Measurements from ENCODE around the gene BPIFB1. TPM values are rescaled to one million over a fixed set of nuclear protein-coding genes. Genes with fewer than 3 reads are reported as not detected.

Gene BPIFB1
- total RNA-seq, 2 donors from 2014 or later, result not detected

- DNase-seq (ENCODE audit: low spot score in 2 of 2) (no peak), ATAC-seq (no peak)
- H3K9me3 Mint-ChIP-seq, result no peaks in the 10 kb centered on the region
- H3K27ac Mint-ChIP-seq, result no peak overlapping the region
- H3K36me3 Mint-ChIP-seq, result no peaks in the 10 kb centered on the region
Observed at GRCh38 chr20:33306807-33307206, 23.8 kb downstream of the BPIFB1 start.

GRCh38 chr20:33308668-33309067, 25.7 kb downstream of the BPIFB1 start:
- DNase-seq (ENCODE audit: low spot score in 2 of 2), result no peak
- H3K36me3 Mint-ChIP-seq, result no peaks in the 10 kb centered on the region
- no peak overlapping the region for H3K27ac Mint-ChIP-seq
- ATAC-seq, result no peak
- no peaks in the 10 kb centered on the region for H3K9me3 Mint-ChIP-seq

- no peaks in the 10 kb centered on the region for H3K36me3 Mint-ChIP-seq
- DNase-seq (ENCODE audit: low spot score in 2 of 2) (no peak), ATAC-seq (no peak)
- no peaks in the 10 kb centered on the region for H3K9me3 Mint-ChIP-seq
- H3K27ac Mint-ChIP-seq, result peak overlapping the region in 1 of 2 donors; percentile 72
Observed at GRCh38 chr20:33309631-33310030, 26.6 kb downstream of the BPIFB1 start.

GRCh38 chr20:33310327-33310899, 27.4 kb downstream of the BPIFB1 start:
- Mint-ChIP-seq H3K27ac (no peak overlapping the region), H3K36me3 (no peaks in the 10 kb centered on the region), H3K9me3 (no peaks in the 10 kb centered on the region)
- ATAC-seq (no peak), DNase-seq (ENCODE audit: low spot score in 2 of 2) (no peak)

- DNase-seq (ENCODE audit: low spot score in 2 of 2), result no peak
- no peak for ATAC-seq
- Mint-ChIP-seq H3K36me3 (no peaks in the 10 kb centered on the region), H3K27ac (peak overlapping the region in 1 of 2 donors; percentile 9), H3K9me3 (no peaks in the 10 kb centered on the region)
Observed at GRCh38 chr20:33311011-33311410, 28.0 kb downstream of the BPIFB1 start.

- Mint-ChIP-seq H3K36me3 (no peaks in the 10 kb centered on the region), H3K27ac (peak overlapping the region in 1 of 2 donors; percentile 9), H3K9me3 (no peaks in the 10 kb centered on the region)
- DNase-seq (ENCODE audit: low spot score in 2 of 2), result no peak
- no peak for ATAC-seq
Observed at GRCh38 chr20:33311996-33312395, 29.0 kb downstream of the BPIFB1 start.

GRCh38 chr20:33312583-33312982, 29.6 kb downstream of the BPIFB1 start:
- Mint-ChIP-seq H3K9me3 (no peaks in the 10 kb centered on the region), H3K27ac (peak overlapping the region in 1 of 2 donors; percentile 9), H3K36me3 (no peaks in the 10 kb centered on the region)
- DNase-seq (ENCODE audit: low spot score in 2 of 2), result no peak
- no peak for ATAC-seq

- Mint-ChIP-seq H3K27ac (no peak overlapping the region), H3K36me3 (no peaks in the 10 kb centered on the region), H3K9me3 (no peaks in the 10 kb centered on the region)
- ATAC-seq (no peak), DNase-seq (ENCODE audit: low spot score in 2 of 2) (no peak)
Observed at GRCh38 chr20:33313686-33314314, 30.8 kb downstream of the BPIFB1 start.

GRCh38 chr20:33316343-33316742, 33.3 kb downstream of the BPIFB1 start:
- no peak overlapping the region for H3K27ac Mint-ChIP-seq
- ATAC-seq (no peak), DNase-seq (ENCODE audit: low spot score in 2 of 2) (no peak)
- H3K9me3 Mint-ChIP-seq, result no peaks in the 10 kb centered on the region
- no peaks in the 10 kb centered on the region for H3K36me3 Mint-ChIP-seq

- H3K9me3 Mint-ChIP-seq, result no peaks in the 10 kb centered on the region
- DNase-seq (ENCODE audit: low spot score in 2 of 2) (no peak), ATAC-seq (no peak)
- H3K27ac Mint-ChIP-seq, result peak overlapping the region in 1 of 2 donors; percentile 30
- H3K36me3 Mint-ChIP-seq, result no peaks in the 10 kb centered on the region
Observed at GRCh38 chr20:33316958-33317357, 33.9 kb downstream of the BPIFB1 start.

GRCh38 chr20:33317424-33318095, 34.5 kb downstream of the BPIFB1 start:
- DNase-seq (ENCODE audit: low spot score in 2 of 2) (no peak), ATAC-seq (no peak)
- H3K9me3 Mint-ChIP-seq, result no peaks in the 10 kb centered on the region
- peak overlapping the region; percentile 30 for H3K27ac Mint-ChIP-seq
- no peaks in the 10 kb centered on the region for H3K36me3 Mint-ChIP-seq

- H3K9me3 Mint-ChIP-seq, result no peaks in the 10 kb centered on the region
- H3K36me3 Mint-ChIP-seq, result no peaks in the 10 kb centered on the region
- no peak overlapping the region for H3K27ac Mint-ChIP-seq
- DNase-seq (ENCODE audit: low spot score in 2 of 2) (no peak), ATAC-seq (no peak)
Observed at GRCh38 chr20:33318096-33318429, 35.0 kb downstream of the BPIFB1 start.

GRCh38 chr20:33320006-33320405, 37.0 kb downstream of the BPIFB1 start:
- no peak for ATAC-seq
- Mint-ChIP-seq H3K36me3 (no peaks in the 10 kb centered on the region), H3K9me3 (no peaks in the 10 kb centered on the region), H3K27ac (no peak overlapping the region)
- DNase-seq (ENCODE audit: low spot score in 2 of 2), result no peak

GRCh38 chr20:33322456-33322855, 39.4 kb downstream of the BPIFB1 start:
- DNase-seq (ENCODE audit: low spot score in 2 of 2) (no peak), ATAC-seq (no peak)
- peak overlapping the region in 1 of 2 donors; percentile 27 for H3K27ac Mint-ChIP-seq
- H3K9me3 Mint-ChIP-seq, result no peaks in the 10 kb centered on the region
- no peaks in the 10 kb centered on the region for H3K36me3 Mint-ChIP-seq

GRCh38 chr20:33323236-33323635, 40.2 kb downstream of the BPIFB1 start:
- Mint-ChIP-seq H3K27ac (no peak overlapping the region), H3K9me3 (no peaks in the 10 kb centered on the region), H3K36me3 (no peaks in the 10 kb centered on the region)
- ATAC-seq (no peak), DNase-seq (ENCODE audit: low spot score in 2 of 2) (no peak)

GRCh38 chr20:33325350-33325749, 42.3 kb downstream of the BPIFB1 start:
- no peak for DNase-seq (ENCODE audit: low spot score in 2 of 2)
- Mint-ChIP-seq H3K9me3 (no peaks in the 10 kb centered on the region), H3K36me3 (no peaks in the 10 kb centered on the region), H3K27ac (no peak overlapping the region)
- no peak for ATAC-seq

GRCh38 chr20:33328157-33329137, 45.4 kb downstream of the BPIFB1 start:
- Mint-ChIP-seq H3K27ac (peak overlapping the region in 1 of 2 donors; percentile 44), H3K36me3 (no peaks in the 10 kb centered on the region), H3K9me3 (no peaks in the 10 kb centered on the region)
- DNase-seq (ENCODE audit: low spot score in 2 of 2) (no peak), ATAC-seq (no peak)

Data from activated naive CD4-positive, alpha-beta T cell treated with anti-CD3 and anti-CD28 coated beads, Interleukin-2, amount 50 U/mL, for 72 hours (primary cell).